KOPT-K1 (cell line): ENCODE data around the gene DDN.

Experiments used
- H3K27ac ChIP-seq: fragments of 200-600 bp; sonication (generic); 2 replicates; pipeline ENCODE4 v1.5.1; 2016; ENCODE audit warnings: antibody characterized with exemption, mild to moderate bottlenecking, low read depth, low read length; ENCODE audit not compliant: poor library complexity, severe bottlenecking
- H3K36me3 ChIP-seq: fragments of 200-600 bp; sonication (generic); 2 replicates; pipeline ENCODE4 v1.5.1; 2017; ENCODE audit warnings: antibody characterized with exemption, mild to moderate bottlenecking, low read length, moderate library complexity; ENCODE audit not compliant: insufficient read depth
- H3K9me3 ChIP-seq: fragments of 200-600 bp; sonication (generic); 2 replicates; pipeline ENCODE4 v1.5.1; 2017; ENCODE audit warnings: antibody characterized with exemption, low read length, mild to moderate bottlenecking; ENCODE audit not compliant: insufficient read depth, poor library complexity, severe bottlenecking

The DDN gene

DNA sequence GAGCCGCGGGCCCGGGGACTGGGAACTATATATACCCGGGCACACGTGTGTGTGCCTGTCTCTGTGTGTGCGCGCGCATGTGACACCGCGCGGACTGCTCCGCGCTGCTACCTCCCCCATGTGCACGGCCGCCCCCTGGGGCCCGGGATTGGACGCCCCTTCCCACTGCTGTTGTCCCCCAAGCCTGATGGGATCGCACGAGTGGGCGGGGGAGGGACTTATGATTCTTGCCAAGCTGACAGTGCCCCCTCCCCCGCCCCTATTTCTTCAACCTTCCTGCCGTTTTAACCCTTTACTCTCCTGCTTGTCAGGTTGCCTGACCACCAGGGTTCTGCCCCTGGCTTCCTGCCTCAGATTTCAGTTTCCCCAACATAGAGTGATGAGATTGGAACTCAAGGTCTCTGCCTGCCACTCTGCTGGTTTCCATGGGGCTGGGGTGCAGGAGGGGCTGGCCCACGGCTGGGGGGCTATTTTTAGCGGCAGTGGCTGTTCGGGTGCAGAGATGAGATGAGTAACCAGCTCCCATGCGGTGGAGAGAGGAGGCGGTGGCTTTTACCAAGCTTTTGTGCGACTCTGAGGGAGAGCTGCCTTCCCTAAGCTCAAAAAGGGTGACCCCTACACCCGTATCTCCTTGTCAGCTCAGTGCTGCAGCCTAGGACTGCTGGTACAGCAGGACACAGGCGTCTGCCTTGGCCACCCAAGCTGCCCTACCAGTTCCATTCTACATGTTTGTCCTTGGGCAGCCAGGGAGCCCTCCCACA lies at the start of gene DDN:
DDN (minus strand) TSS at position 5 of the 761 bp plus-strand sequence. CDS start 88 bp downstream, outside the sequence.
- H3K9me3 ChIP-seq = no peaks in the 10 kb centered on the region
- H3K27ac ChIP-seq = no peak within 1 kb of the TSS
- H3K36me3 ChIP-seq = peaks cover 42% of the 10 kb centered on the region

DNA sequence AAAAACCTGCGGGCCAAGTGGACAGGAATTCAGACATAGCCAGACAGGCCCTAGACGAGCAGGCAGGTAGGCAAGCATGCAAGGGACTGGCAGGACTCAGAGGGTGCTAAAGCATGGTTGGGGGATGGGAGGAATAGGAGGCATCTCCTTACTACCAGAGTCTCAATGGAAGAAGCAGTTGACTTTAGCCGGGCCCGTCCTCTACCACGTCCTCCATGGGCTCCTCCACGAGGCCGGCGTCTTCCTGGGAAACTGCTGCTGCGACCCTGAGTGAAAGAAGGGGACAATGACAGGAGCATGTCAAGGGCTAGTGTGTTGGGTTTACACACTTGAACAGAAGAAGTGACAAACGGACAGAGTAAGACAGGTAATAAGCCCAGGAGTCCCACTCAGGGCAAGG lies 49.8 kb upstream of the DDN start:
- Histone ChIP-seq H3K9me3 (no peaks in the 10 kb centered on the region), H3K36me3 (peaks cover 100% of the 10 kb centered on the region), H3K27ac (no peak overlapping the region)

DNA sequence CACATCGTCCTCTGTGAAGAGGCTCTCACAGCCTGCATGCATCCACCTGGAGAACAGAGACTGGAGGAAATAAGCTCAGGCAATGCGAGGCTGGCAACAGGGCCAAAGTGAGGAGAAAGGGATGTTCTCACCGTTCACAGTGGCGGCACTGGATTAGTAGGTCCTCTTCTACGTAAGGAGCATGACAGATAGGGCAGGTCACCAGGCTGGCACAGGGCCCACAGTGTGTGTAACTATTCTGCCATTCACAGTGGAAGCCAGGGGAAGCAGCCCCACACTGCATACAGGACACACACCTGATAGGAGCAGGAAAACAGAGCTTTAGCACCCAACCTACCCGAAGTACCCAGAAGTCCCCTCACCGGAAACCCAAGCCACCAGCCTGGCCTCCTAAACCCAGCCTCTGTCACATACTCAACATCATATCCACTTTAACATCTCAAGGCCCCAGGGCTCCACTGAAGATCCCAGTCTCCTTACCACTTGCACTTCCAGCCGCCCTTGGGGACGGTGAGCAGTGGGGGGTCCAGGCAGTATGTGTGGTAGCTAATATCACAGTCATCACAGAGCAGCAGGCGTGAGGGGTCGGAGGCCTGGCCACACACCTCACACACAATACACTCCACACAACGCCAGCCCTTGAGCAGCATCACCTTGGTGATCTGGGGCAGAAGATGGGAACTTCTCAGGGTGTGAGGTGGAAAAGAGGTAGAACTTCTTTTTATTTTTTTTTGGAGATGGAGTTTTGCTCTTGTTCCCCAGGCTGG lies 47.1 kb upstream of the DDN start:
- Histone ChIP-seq H3K9me3 (no peaks in the 10 kb centered on the region), H3K36me3 (peaks cover 100% of the 10 kb centered on the region), H3K27ac (no peak overlapping the region)

DNA sequence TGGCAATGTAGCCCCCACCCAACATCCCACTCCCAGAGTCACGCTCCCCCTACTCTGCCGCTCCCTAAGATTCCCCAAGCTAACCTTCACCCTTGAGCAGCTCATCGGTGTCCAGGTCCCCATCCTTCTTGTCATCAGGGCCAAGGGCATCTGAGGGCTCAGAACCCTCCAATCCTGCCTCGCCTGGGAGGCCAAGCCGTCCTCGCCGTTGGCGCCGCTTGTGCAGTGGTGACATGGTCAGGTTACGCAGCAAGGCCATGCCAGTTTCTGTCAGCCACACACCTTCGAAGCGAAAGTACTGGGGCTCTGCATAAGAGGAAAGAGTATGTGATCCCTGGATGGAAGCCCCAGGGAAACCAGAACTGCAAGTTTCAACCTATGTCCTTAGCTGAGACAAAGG lies 45.5 kb upstream of the DDN start:
- Histone ChIP-seq H3K36me3 (peaks cover 100% of the 10 kb centered on the region), H3K9me3 (no peaks in the 10 kb centered on the region), H3K27ac (no peak overlapping the region)

DNA sequence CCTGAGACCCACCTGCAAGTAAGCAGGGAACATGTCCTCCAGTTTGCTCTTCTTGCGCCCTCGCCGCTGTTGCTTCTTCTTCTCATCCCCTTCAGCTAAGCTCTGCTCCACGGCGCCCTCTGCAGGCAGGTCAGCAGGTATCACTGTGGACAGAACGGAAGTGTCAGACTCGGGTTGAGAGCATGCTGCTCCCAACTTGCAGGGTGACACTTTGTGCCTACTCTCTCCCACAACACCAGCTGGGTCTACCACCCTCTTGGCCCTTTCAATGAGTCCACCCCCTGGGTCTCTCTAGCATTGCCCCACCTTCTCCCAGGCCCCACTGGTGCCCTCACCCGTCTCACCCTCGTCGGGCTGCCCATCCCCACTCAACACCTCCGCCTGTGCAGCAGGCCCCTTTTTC lies 44.7 kb upstream of the DDN start:
- Histone ChIP-seq H3K27ac (no peak overlapping the region), H3K36me3 (peaks cover 100% of the 10 kb centered on the region), H3K9me3 (no peaks in the 10 kb centered on the region)

DNA sequence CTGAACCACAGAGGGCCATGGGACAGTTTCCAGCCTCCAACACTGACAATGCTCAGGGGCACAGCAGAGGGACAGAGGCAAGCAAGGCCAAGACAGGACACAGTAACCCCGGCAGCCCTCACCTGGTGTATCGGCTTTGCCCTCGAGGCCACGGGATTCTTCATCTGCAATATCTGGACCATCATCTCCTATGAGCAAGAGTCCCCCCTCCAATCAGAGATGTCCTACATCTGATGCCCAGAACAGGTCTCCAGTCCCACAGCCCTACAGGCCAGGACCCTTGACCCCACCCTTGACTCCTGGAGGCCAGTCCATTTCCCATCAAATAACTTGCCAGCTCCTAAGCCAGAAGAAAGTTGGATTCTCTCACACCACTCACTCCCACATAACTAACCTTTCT lies 44.1 kb upstream of the DDN start:
- H3K27ac ChIP-seq = no peak overlapping the region
- peaks cover 100% of the 10 kb centered on the region for H3K36me3 ChIP-seq
- no peaks in the 10 kb centered on the region for H3K9me3 ChIP-seq

DNA sequence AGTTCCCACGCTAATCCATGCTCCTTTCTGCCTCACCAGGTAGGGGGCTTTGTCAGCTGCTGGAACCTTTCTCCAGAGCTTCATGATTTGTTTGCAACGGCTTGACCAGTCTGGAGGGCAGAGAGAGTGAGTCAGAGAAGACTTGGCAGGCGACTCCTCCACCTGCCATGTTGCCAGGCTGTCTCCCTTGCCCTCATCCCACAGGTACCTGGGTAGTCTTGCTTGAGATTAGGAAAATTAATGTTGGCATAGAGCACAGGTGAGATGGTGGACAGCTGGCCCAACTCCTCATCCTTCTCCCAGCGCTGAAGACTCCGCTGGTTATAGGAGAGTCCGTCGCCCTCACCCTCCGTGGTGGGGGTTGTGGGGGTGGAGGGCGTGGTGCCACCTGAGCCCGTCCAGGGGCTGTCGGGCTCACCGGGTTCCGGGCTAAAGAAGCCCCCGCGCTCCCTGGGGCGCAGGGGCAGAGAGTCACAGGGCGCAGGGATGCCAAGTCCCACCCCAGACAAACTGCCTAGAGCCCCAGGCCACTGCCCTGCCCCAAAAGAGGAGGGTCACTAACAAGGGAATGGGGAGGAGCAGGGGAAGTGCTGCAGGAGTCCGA lies 42.8 kb upstream of the DDN start:
- no peak overlapping the region for H3K27ac ChIP-seq
- H3K9me3 ChIP-seq = no peaks in the 10 kb centered on the region
- H3K36me3 ChIP-seq = peaks cover 100% of the 10 kb centered on the region

DNA sequence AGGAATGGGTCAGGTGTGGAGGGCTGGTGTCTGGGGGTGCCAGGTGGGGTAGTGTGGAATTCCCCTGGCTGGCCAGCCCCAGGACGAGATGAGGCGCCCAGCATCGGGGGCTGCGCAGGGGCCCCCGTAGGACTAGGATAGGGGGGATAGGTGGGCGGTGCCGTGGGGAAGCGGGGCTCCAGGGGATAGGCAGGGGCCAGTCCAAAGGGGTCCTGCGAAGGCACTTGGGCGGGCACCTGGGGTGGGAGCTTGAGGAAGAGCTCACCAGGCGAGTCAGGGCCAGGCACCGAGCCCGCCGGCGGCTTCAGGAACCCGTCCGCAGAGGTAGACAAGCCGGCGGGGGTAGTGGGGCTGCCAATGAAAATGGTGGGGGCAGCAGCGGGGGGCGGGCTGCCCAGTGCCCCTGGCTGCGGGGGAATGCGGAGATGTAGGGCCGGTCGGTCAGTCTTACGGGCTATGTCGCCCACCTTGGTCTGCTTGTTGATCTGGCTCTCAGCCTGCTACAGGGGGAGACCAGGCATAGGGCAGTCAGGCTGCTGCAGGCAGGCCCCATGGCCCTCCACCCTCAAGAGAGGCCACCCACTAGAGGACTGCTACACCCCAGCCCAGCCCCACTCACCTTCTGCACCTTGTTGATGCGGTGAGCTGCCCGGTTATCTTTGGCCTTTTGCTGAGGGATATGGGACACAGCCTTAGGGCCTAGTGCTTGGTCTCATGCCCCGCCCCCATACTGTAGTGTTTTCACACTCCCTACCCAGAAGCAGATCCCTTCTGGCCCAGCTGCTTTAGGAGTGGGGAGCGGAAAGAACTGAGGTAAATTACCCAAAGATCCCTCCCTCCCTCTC lies 42.1 kb upstream of the DDN start:
- Histone ChIP-seq H3K36me3 (peaks cover 100% of the 10 kb centered on the region), H3K27ac (no peak overlapping the region), H3K9me3 (no peaks in the 10 kb centered on the region)

DNA sequence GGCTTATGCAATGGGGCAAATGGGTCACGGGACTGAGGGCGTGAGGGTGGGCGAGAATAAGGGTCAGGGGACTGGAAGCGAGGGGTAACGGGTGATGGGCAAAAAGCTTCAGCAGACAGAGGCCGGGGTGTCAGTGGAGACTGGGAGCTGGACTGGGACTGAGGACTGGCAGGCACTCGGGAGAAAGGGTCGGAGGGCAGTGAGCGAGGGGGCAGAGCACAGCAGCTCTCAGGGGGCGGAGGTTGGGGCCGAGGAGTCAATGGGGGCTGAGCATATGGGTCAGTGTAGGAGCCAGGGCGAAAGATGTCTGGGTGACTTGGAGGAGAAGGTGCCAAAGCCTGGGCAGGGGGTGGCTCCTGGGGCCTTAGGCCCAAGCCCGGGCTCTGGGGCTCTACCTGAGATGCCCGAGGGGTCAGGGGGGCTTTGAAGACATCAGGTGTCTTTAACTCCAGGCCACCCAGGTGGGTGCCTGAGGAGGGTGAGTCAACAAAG lies 41.2 kb upstream of the DDN start:
- no peak overlapping the region for H3K27ac ChIP-seq
- peaks cover 100% of the 10 kb centered on the region for H3K36me3 ChIP-seq
- no peaks in the 10 kb centered on the region for H3K9me3 ChIP-seq

DNA sequence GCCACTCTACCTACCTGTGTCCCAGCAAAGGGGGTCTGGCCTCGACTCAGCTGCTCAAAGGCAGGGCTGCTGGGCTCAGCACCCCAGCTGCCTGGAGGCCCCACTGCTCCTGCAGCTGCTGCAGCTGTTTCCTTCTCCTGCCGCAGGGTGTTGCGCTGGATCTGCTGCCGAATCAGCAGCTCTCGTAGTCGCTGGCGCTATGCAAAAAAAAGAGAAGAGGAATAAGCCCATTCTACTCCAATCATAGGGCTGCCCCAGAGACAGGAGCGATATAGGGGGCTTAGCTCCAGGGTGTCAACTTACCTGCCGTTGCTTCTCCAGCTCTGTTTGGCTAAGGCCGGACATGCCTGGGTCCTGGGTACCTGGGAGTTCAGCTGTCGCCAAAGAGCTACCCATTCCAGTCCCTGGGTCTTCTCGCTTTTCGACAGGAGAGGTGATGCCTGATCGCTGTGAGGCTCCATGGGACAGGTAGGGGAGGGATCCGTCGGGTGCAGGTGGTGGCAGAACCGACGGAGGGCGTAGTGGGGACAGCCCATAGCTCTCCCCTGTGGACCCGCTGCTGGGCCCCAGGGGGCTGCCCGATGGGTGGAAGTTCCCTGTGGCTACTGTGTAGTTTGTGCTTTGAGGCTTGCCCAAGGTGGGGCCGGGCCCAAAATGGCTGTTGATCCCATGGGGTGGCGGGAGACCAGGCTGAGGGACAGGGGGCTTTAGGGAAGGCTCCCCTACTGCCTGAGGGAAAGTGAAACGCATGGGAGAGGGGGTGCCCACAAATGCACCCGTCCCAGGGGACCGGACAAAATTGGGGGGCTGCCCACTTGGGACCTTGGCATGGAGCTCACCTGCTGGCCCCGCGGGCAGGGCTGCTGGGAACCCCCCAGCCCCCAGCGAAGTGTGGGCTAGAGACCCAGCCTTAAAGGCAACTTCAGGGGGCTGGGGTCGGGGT lies 40.5 kb upstream of the DDN start:
- peaks cover 100% of the 10 kb centered on the region for H3K36me3 ChIP-seq
- no peaks in the 10 kb centered on the region for H3K9me3 ChIP-seq
- H3K27ac ChIP-seq = no peak overlapping the region

DNA sequence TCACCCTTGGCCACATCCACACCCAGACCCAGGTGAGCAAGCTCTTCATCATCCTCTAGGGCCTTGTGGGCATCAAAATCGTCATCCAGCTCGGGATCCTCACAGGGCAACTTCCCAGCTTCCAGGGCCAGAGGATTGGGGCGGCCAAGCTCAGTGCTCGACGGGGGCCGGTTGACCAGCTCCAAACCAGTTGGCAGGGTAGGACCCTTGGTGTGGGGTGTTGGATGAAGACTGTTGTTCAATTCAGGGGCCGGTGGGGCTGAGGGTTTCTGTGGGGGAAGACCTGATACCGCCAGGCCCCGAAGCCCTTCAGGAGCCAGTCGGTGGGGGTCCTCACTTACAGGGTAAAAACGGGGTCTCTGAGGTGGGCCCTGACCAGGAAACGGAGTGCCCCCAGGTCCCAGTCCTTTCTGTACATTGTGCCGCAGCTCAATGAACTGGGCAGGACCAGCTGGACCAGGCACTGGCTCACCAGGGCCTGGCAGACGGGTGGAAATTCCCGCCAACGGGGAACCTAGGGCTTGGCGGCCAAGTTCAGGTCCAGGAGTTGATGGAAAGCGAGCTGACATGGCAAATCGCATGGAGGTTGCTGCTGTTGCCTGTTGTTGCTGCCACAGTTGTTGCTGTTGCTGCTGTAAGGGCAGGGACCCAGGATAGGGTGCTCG lies 39.2 kb upstream of the DDN start:
- Histone ChIP-seq H3K9me3 (no peaks in the 10 kb centered on the region), H3K27ac (no peak overlapping the region), H3K36me3 (peaks cover 100% of the 10 kb centered on the region)

DNA sequence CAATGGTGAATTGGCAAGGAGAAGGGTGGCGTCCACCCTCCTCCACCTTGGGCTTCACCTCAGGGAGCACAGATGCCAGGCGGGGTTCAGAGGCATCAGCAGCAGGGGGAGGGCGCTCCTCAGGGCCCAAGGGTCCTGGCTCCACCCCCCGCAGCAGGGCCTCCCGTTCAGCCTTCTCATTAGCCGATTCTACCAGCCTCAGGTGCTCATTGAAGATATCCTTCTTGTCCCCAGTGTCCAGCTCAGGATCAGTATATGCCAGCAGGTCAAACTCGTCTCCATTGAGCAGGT lies 38.7 kb upstream of the DDN start:
- Histone ChIP-seq H3K36me3 (peaks cover 100% of the 10 kb centered on the region), H3K9me3 (no peaks in the 10 kb centered on the region)

DNA sequence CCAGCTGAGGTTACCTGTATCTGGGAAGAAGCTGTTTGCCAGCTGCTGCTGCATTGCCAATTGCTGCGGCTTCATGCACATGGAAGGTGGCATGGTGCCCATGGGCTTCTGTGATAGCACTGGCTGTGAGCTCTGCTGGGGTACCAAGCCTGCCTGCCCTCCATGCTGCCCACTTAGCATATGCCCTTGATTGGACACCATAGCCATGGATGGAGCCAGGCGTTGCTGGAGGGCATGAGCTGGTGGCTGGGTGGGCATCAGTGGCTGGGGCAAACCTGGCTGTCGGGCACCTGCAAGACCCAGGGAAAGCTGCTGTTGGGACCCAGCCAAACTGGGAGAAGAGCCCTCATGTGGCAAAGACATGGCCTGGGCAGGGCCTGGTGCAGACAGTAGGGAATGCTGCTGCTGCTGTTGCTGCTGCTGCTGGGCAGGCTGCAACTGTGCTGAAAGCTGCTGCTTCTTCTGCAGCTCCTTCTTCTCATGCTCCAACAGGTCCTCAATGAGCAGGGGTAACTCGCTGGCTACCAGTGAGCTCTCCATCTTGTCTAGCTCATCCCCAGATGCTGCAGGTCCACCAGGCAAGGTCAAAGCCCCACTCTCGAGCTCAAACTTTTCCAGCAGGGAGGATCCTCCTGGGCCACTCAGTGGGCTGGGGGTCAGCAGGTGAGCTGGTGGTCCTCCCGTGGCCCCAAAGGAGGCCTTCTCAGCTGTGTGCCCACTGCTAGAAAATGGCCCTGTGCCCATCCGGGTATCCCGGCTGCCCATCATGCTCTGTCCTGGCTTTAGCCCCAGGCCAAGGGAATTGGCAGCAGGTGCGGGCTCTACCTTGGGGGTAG lies 38.2 kb upstream of the DDN start:
- Histone ChIP-seq H3K36me3 (peaks cover 100% of the 10 kb centered on the region), H3K27ac (no peak overlapping the region), H3K9me3 (no peaks in the 10 kb centered on the region)

More for the DNA sequence above, 38.7 kb upstream of the DDN start:
- H3K27ac ChIP-seq = no peak overlapping the region
